KG1 (cell line): ENCODE results near the gene CUX1.

ENCODE experiments used
- DNase-seq: peaks from one replicate; lab custom pipeline; 2025; lab: John Stamatoyannopoulos, UW

CUX1 gene

DNA sequence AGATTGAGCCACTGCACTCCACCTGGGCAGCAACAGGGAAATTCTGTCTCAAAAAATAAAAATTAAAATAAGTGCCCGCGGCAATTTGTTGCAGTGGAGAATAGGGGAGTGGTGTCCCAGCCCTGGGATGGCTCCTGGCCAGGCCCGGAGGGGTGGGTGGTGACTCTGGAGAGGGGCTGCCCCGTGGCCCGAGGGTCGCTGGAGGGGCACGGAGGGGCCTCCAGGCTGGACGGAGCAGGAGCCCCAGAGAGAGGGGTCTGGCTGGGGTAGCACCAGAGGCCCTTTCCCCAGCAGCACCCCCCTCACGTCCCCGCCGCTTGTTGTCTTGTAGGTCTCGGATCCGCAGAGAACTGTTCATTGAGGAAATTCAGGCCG is 430.6 kb downstream of the CUX1 start:
- DNase-seq, result no peak

DNA sequence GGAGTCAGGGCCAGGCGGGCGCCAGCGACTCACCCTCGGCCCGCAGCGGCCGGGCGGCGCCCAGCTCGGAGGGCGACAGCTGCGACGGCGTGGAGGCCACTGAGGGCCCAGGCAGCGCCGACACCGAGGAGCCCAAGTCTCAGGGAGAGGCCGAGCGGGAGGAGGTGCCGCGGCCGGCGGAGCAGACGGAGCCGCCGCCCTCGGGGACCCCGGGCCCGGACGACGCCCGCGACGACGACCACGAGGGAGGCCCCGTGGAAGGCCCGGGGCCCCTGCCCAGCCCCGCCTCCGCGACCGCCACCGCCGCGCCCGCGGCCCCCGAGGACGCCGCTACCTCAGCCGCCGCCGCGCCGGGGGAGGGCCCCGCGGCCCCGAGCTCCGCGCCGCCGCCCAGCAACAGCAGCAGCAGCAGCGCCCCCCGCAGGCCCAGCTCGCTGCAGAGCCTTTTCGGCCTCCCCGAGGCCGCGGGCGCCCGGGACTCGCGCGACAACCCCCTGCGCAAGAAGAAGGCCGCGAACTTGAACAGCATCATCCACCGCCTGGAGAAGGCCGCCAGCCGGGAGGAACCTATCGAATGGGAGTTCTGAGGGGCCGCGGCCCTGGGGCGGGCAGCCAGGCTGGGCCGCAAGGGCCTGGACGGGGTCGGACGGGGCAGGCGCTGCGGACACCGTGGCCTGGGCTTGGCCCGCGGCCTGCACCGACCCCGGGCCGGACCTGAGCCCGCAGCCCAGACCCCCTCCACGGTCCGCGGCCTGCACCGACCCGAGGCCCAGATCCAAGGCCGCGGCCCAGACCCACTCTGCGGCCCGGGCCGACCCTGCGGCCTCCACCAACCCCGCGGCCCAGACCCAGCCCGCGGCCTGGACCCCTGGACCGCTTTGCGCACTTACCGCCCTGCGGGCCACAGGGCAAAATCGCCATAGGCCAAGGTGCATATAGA is 431.3 kb downstream of the CUX1 start:
- no peak for DNase-seq

GRCh38 chr7:102251531-102252365 is 434.3 kb downstream of the CUX1 start:
- DNase-seq, result no peak

DNA sequence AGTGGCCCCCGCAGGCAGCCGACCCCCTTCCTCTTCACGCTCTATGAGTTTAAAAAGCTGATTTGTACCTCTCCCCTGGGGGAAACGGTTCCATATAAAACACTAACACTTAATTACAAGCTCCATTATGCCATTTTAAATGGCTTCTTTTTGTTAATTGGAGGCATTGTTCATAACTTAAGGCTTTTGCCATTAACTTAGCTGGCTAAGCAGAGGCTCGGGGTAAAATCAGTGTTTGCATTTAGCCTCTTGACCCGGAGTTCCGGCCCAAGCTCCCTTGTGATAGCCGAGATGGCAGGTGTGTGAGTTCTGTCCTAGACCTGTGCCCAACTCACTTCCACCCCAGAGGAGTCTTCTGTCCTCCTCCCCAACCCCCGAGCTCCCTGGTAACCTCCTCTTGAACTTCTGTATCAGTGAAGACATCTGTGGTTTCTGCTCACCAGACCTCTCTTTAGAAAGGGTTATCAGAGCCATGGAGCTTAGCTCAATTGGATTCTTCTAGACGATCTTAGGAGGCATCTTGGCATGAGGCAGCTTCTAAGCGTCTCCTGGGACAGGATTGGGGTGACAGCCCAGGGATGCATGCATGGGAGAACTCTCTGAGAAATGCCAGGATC is 435.0 kb downstream of the CUX1 start:
- DNase-seq, result no peak

- no peak for DNase-seq
Observed at GRCh38 chr7:102253066-102253972, 435.9 kb downstream of the CUX1 start.

DNA sequence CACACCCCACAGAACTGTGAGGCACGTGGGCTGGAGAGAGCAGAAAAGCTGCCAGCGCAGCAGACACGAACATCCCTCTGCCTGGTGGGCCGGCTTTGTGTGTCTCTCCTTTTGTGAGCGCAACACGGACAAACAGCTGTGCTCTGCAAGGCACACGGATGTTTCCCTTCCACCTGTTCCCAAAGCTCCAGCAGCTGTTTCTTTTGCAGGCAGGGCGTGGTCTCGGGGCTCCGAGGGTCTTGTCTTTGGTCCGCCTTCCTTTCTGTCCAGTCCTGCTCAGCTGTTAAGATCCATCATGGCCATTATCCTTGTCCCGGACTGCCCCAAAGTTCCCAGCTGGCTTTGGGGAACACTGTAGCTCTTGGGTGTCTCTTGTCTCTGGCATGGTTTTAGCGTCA is 436.5 kb downstream of the CUX1 start:
- no peak for DNase-seq

DNA sequence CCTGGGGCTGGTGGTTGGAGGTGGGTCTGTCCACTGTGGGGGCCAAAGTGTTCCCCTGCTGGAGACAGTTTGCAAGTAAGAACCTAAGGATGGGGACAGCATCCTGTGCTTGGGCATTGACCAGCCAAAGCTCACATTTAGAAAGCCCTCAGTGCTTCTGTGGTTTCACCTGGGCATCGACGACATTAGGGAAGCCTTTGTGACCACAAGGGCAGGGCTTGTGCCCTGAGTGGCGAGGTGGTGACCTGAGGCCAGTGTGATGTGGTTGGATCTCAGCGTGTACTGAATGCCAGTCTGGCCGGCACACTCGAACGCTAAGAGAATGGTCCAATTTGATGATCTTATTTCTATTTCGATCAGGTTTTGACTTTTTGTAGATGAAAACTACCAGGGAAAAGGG is 437.1 kb downstream of the CUX1 start:
- DNase-seq, result no peak

DNA sequence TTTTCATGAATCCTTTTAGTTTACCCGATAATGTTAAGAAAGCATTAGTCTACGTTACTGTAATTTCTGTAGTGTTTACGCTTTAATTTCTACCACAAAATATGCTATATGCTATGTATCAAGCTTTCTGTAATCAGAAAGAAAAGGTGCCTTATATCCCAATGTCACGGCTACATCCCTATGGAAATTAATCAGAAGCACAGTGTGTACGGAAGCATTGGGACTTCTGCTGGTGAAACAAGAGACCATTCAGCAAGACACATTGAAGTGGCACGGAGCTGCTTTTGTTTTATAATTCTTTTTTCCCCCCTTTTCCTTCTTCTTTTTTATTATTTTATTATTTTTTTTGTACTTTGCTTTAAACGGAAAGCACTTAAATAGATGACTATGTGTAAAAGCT is 438.1 kb downstream of the CUX1 start:
- no peak for DNase-seq

GRCh38 chr7:102255916-102256315 is 438.5 kb downstream of the CUX1 start:
- DNase-seq, result no peak

GRCh38 chr7:102258073-102258748 is 440.8 kb downstream of the CUX1 start:
- DNase-seq, result no peak

- no peak for DNase-seq
Observed at GRCh38 chr7:102258749-102259107, 441.3 kb downstream of the CUX1 start.

- no peak for DNase-seq
Observed at GRCh38 chr7:102260856-102261255, 443.4 kb downstream of the CUX1 start.

GRCh38 chr7:102261451-102261850 is 444.0 kb downstream of the CUX1 start:
- DNase-seq, result no peak

DNA sequence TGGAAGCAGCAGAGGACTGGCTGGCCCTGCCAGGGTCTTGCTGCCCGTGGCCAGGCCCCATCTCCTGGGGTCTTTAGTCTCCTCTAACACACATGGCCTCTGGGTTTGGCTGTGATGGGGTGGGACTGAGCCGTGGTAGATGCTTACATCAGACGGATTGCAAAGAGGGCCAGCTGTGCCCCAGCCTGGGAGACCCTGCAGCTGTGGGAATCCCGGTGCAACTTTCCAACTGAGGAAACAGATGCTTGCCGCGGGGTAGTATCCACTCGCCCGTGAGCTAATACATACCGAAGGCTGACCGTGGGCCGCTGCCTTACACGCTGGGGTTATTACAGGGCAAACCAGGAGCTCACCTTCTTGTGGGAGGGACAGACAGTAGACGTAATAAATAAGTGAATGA is 445.1 kb downstream of the CUX1 start:
- no peak for DNase-seq

DNA sequence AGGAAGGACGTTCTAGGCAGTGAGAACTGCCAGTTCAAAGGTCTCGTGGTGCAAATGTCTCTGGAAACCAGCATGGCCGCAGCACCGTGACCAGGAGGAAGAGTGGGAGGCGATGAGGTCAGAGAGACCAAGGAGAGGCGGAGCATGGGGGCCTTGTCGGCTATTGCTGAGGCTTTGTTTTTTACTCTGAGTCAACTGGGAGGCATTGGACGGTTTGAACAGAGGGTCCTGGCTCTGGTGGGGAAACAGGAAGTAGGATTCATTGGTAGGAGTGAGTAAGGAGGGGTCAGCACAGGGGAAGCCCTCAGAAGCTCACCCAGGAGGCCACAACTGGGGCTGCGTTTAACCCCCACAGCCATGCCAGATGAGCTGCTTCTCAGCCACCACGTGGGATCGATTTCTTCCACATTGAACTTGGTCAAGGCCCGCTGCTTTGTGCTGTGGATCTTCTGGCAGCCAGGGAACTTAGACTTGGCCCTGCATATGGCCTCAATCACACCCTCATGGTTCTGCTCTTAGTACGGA is 447.0 kb downstream of the CUX1 start:
- no peak for DNase-seq

- DNase-seq, result no peak
Observed at GRCh38 chr7:102266541-102266940, 449.1 kb downstream of the CUX1 start.

DNA sequence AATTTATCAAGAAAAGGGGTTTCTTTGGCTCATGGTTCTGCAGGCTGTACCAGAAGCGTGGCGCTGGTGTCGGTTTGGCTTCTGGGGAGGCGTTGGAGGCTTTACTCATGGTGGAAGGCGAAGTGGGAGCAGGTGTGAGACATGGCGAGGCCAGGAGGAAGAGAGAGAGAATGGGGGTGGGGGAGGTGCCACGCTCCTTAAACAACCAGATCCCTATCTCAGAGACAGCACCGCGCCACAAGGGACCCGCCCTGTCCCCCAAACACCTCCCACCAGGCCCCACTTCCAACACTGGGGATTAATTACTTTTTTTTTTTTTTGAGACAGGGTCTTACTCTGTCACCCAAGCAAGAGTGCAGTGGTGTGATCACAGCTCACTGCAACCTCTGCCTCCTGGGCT is 451.2 kb downstream of the CUX1 start:
- DNase-seq, result no peak

DNA sequence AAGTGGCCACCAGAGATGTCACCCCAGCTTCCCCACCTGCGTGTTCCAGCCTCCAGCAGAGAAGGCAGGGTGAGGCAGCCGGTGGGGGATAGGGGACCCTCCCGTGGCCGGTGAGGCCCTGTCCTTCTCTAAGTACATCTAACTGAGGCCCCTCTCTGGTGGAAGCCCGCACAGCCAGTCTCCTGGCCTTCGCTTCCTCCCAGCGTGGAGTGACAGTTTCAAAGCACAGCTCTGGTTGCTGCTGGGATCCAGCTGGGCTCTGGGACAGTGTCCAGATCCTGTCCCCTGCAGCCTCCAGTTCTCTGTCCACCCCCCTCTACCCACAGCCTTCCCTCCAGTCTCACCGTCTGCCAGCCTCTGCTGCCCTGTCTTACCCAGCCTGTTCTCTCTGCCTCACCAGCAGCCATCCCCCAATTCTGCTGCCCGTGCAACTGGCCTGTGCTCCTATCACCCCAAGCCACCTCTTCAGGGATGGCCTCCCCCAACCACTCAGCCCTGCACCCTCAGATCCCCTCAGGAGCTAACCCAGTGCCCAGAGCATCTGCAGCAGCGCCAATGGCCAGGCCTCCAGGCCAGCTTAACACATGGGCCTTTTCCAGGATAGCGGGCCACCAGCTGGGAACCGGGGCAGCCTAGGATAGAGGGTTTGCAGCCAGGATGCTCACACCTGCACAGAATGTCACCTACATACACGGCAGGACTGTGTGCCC is 452.9 kb downstream of the CUX1 start:
- no peak for DNase-seq

DNA sequence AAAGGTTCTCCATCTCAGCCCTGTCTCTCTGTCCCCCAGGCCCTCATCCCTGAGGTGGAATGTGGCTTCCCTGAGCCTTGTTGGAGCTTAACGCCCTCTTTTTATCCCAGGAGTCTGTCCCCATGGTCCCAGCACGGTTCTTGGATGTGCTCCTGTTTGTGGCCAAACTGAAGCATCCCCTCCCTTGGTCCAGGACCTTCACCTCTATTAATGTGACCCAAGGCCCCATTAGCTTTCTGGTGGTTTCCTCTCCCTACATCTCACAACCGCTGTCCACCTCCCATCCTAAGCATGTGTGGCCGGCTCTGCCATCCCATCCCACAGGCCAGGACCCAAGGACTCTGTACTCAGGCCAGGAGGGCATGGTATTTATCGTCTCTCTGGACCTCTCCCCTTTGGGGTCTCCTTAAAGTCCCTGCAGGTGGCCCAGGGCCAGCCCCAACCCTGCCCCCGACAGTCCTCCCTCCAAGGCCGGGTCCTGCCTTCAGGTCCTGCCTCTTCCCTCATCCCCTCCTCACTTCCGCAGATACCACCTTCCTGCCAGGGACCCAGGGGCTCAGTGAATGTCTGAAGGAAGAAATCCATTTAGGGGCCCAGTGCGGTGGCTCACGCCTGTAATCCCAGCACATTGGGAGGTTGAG is 453.9 kb downstream of the CUX1 start:
- DNase-seq, result no peak
